Lung (tissue), 12 donors: ENCODE data around the gene RBM44. TPM values are rescaled to one million over a fixed set of nuclear protein-coding genes. Genes with fewer than 3 reads are reported as not detected.

ENCODE experiments used
- ATAC-seq: fragments of 200-7000 bp; cut with Tn5 transposase; one replicate; pipeline ENCODE4 v1.9.1; 2020; ENCODE audit warnings: moderate number of reproducible peaks; ENCODE audit not compliant: insufficient read depth, low FRiP score
- DNase-seq, 3 donors: peaks; one replicate each; pipeline ENCODE4 v3.0.0-alpha.2; 2013 to 2017
- H3K27ac ChIP-seq, 2 donors: one replicate each; pipeline ENCODE4 v1.5.1; 2013; ENCODE audit warnings: mild to moderate bottlenecking in 2 of 2, moderate library complexity in 2 of 2, control low read depth in 1 of 2, inconsistent platforms in 1 of 2, low read depth in 1 of 2, low read length in 1 of 2
- H3K27me3 ChIP-seq, 3 donors: one replicate each; pipeline ENCODE4 v1.5.1; 2013; ENCODE audit warnings: low read length in 2 of 3; ENCODE audit not compliant: control insufficient read depth in 3 of 3, insufficient read depth in 3 of 3
- H3K36me3 ChIP-seq, 4 donors: one replicate each; pipeline ENCODE4 v1.5.1; 2013; ENCODE audit warnings: low read length in 4 of 4, mild to moderate bottlenecking in 1 of 4, moderate library complexity in 1 of 4; ENCODE audit not compliant: control insufficient read depth in 4 of 4, insufficient read depth in 4 of 4
- H3K4me1 ChIP-seq, 5 donors: one replicate each; pipeline ENCODE4 v1.5.1; 2013; ENCODE audit warnings: low read length in 5 of 5, mild to moderate bottlenecking in 2 of 5, moderate library complexity in 1 of 5; ENCODE audit not compliant: control insufficient read depth in 5 of 5, insufficient read depth in 5 of 5
- H3K4me3 ChIP-seq: one replicate; pipeline ENCODE4 v1.5.1; 2013; ENCODE audit warnings: mild to moderate bottlenecking, control low read depth, moderate library complexity
- H3K9ac ChIP-seq, 2 donors: one replicate each; pipeline ENCODE4 v1.5.1; 2013; ENCODE audit warnings: low read length in 2 of 2, control low read depth in 1 of 2; ENCODE audit not compliant: insufficient read depth in 1 of 2
- H3K9me3 ChIP-seq, 4 donors: one replicate each; pipeline ENCODE4 v1.5.1; 2013; ENCODE audit warnings: low read length in 3 of 4, mild to moderate bottlenecking in 1 of 4, moderate library complexity in 1 of 4; ENCODE audit not compliant: control insufficient read depth in 4 of 4, insufficient read depth in 3 of 4
- WGBS, 2 donors: extraction: QIAGEN DNeasy Blood & Tissue Kit; methylation state at CpG; one replicate each; pipeline ENCODE4 v1.1.7; 2013; 5-methylcytosine and 5-hydroxymethylcytosine counted together
- polyA plus RNA-seq, 2 donors: library from polyadenylated mRNA; stranded (reverse); fragments of 200-250 nt; gene quantifications; one replicate each; pipeline ENCODE4 v1.2.1, GENCODE V29; 2013
- total RNA-seq, 2 donors: library from RNA; depleted of rRNA in 1 of 2; stranded (reverse); fragments of >200 nt in 1 of 2; gene quantifications; one replicate each; pipeline ENCODE4 v1.2.1, GENCODE V29; 2014 to 2021
- TF ChIP-seq, protein P1 (sequence below): IDR thresholded peaks from 2 replicates; pipeline ENCODE4 v1.5.1; 2012; ENCODE audit warnings: mild to moderate bottlenecking; ENCODE audit errors: control extremely low read depth, extremely low read depth
- donor health status: control.
- donor health status: control.
- donor health status: Bipolar disorder and iron deficiency.
- donor health status: healthy.
- donor health status: DM: yes; HTN: yes; CAD: no.

RBM44 gene
- total and polyA plus RNA-seq, 4 donors, result 0.26 to 4.0 (median 0.88) TPM

- H3K27me3 ChIP-seq, result peaks cover 0 to 3% (median 0%) of the 10 kb centered on the region in 3 donors
- H3K4me3 ChIP-seq, result no peak overlapping the region
- H3K9me3 ChIP-seq, result no peaks in the 10 kb centered on the region
- H3K4me1 ChIP-seq, result no peaks in the 10 kb centered on the region
- H3K9ac ChIP-seq, result no peak overlapping the region
- TF ChIP-seq, protein P1, sequence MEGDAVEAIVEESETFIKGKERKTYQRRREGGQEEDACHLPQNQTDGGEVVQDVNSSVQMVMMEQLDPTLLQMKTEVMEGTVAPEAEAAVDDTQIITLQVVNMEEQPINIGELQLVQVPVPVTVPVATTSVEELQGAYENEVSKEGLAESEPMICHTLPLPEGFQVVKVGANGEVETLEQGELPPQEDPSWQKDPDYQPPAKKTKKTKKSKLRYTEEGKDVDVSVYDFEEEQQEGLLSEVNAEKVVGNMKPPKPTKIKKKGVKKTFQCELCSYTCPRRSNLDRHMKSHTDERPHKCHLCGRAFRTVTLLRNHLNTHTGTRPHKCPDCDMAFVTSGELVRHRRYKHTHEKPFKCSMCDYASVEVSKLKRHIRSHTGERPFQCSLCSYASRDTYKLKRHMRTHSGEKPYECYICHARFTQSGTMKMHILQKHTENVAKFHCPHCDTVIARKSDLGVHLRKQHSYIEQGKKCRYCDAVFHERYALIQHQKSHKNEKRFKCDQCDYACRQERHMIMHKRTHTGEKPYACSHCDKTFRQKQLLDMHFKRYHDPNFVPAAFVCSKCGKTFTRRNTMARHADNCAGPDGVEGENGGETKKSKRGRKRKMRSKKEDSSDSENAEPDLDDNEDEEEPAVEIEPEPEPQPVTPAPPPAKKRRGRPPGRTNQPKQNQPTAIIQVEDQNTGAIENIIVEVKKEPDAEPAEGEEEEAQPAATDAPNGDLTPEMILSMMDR, result no peak
- H3K36me3 ChIP-seq, result no peaks in the 10 kb centered on the region
- WGBS, 2 donors, result 90 to 94% methylated on average over 6 of the region's 6 CpGs
- no peak overlapping the region for H3K27ac ChIP-seq
- DNase-seq (no peak), ATAC-seq (no peak)
These were observed 25.5 kb downstream of the RBM44 start for GRCh38 chr2:237824085-237824484.

DNA sequence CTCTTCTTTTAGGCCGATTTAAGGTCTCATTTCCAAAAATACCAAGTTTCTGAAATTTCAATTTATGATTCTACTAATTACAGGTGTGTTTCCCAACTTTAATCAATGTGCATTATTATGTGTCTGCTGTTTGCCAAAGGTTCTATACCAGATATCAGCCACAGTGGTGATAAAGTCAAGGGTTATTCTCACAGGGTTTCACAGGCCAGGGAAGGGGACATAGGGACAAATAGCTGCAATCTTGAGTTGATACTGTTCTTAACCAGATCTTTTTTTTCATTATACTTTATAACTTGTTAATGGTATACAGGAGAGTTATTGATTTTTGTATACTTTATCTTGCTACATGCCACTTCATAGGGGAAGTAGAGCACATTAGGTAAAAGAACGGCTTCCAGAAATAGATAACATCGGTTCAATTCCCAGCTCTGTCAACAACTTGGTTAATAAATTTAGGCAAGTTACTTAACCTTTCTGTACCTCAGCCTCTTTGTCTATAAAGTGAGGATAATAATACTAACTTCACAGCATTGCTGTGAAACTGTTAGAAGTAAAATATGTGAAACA, 28.9 kb downstream of the RBM44 start:
- H3K27ac ChIP-seq, result no peak overlapping the region
- H3K4me3 ChIP-seq, result no peak overlapping the region
- H3K4me1 ChIP-seq, result no peaks in the 10 kb centered on the region
- WGBS, 2 donors, result 75 to 87% methylated on average over 3 of the region's 3 CpGs
- no peak overlapping the region for H3K9ac ChIP-seq
- H3K36me3 ChIP-seq, result no peaks in the 10 kb centered on the region
- ATAC-seq (no peak), DNase-seq (no peak)
- H3K9me3 ChIP-seq, result no peaks in the 10 kb centered on the region
- peaks cover 0 to 3% (median 0%) of the 10 kb centered on the region in 3 donors for H3K27me3 ChIP-seq
- TF ChIP-seq, protein P1, result no peak

- Histone ChIP-seq H3K27ac (no peak overlapping the region), H3K27me3 (no peaks in the 10 kb centered on the region), H3K4me1 (no peaks in the 10 kb centered on the region), H3K36me3 (peaks cover 0 to 2% (median 0%) of the 10 kb centered on the region in 4 donors), H3K9me3 (no peaks in the 10 kb centered on the region), H3K4me3 (no peak overlapping the region), H3K9ac (no peak overlapping the region)
- ATAC-seq, result no peak
- DNase-seq, result no peak
- WGBS, 2 donors, result 96 to 97% methylated on average over 2 of the region's 2 CpGs
- TF ChIP-seq, protein P1, result no peak
These were observed 31.9 kb downstream of the RBM44 start for GRCh38 chr2:237830522-237830921.

- Histone ChIP-seq H3K4me1 (no peaks in the 10 kb centered on the region), H3K36me3 (peaks cover 0 to 2% (median 0%) of the 10 kb centered on the region in 4 donors), H3K27me3 (no peaks in the 10 kb centered on the region), H3K9ac (no peak overlapping the region), H3K4me3 (no peak overlapping the region), H3K27ac (no peak overlapping the region), H3K9me3 (no peaks in the 10 kb centered on the region)
- TF ChIP-seq, protein P1, result no peak
- WGBS, 2 donors, result 95 to 98% methylated on average over 1 of the region's 1 CpG
- ATAC-seq (no peak), DNase-seq (no peak)
These were observed 35.0 kb downstream of the RBM44 start for GRCh38 chr2:237833546-237833945.
